B cell (primary cell): ENCODE data around the gene NOS1AP.

ENCODE experiments used
- EZH2 ChIP-seq: IDR thresholded peaks from 2 replicates; pipeline ENCODE4 v1.6.1; 2012; ENCODE audit warnings: borderline replicate concordance, low read depth, mild to moderate bottlenecking, moderate library complexity, low read length; ENCODE audit not compliant: insufficient read depth, poor library complexity, severe bottlenecking
- TF ChIP-seq, protein P1 (sequence below): fragments of 200-600 bp; IDR thresholded peaks from one replicate; pipeline ENCODE4 v1.8.0; 2022; ENCODE audit warnings: antibody characterized with exemption, mild to moderate bottlenecking

DNA sequence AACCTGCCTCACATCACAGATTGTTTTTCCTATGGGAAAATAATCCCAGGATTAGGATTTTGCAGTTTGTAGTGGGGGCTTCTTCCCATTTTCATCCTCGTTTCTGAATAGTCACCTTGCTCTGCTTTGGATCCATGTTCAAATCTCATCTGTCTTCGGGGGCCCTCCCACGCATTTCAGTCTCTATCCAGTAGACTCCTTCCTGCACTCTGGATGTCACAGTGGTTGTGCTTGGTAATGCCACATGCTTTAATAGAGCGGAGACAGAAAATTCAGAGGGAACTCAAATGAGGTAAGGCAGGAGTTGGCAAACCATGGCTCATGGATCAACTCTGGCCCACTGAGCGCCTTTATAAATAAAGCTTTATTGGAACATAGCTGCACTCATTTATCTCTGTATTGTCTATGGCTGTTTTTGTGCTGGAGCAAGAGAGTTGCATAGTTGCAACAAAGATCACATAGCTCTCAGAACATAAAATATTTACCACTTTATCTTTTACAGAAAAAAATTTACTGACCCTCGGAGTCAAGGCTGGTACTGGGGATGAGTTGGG, 206.2 kb downstream of the NOS1AP start:
- TF ChIP-seq, protein P1, sequence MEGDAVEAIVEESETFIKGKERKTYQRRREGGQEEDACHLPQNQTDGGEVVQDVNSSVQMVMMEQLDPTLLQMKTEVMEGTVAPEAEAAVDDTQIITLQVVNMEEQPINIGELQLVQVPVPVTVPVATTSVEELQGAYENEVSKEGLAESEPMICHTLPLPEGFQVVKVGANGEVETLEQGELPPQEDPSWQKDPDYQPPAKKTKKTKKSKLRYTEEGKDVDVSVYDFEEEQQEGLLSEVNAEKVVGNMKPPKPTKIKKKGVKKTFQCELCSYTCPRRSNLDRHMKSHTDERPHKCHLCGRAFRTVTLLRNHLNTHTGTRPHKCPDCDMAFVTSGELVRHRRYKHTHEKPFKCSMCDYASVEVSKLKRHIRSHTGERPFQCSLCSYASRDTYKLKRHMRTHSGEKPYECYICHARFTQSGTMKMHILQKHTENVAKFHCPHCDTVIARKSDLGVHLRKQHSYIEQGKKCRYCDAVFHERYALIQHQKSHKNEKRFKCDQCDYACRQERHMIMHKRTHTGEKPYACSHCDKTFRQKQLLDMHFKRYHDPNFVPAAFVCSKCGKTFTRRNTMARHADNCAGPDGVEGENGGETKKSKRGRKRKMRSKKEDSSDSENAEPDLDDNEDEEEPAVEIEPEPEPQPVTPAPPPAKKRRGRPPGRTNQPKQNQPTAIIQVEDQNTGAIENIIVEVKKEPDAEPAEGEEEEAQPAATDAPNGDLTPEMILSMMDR: no peak
- no peak for TF ChIP-seq EZH2
